Raji (cell line): ENCODE data around the gene NEGR1.

Source experiments
- POLR2A ChIP-seq: IDR thresholded peaks from 2 replicates; pipeline ENCODE4 v1.6.1; 2011; ENCODE audit warnings: low read depth, low read length, control low read depth; ENCODE audit not compliant: insufficient read depth

The NEGR1 gene

DNA sequence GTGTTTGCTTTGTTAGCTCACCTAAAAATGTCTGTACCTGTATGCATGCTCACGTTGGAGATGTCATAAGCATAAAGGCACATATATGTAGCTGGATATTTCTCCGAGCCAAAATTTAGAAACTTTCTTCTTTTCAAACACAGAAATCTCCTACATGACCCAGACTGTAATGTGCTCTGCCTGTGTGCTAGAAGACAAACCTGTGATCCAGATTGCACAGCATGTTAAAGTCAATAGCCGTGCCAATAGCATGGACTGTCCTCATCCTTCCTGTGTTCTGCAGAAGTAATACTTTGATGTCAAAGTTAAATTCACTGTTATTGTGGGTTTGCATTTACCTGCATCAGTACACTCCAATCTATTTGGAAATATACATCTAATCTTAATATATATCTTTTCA, 855.3 kb downstream of the NEGR1 start:
- no peak for TF ChIP-seq POLR2A

DNA sequence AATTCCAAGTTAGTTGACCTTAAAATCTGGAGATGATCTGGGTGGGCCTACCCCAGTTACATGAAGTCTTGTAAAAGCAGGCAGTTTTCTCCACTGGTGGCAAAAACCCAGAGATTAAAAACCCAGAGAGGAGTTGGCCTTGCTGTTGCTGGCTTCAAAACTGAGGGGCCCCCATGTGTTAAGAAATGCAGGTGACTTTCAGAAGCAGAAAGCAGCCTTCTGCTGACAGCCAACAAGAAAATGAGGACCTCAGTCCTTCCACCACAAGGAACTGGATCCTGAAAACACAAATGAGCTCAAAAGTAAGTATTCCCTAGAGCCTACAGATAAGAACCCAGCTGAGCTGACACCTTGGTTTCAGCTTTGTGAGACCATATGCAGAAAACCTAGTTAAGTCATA, 857.8 kb downstream of the NEGR1 start:
- TF ChIP-seq POLR2A, result no peak

DNA sequence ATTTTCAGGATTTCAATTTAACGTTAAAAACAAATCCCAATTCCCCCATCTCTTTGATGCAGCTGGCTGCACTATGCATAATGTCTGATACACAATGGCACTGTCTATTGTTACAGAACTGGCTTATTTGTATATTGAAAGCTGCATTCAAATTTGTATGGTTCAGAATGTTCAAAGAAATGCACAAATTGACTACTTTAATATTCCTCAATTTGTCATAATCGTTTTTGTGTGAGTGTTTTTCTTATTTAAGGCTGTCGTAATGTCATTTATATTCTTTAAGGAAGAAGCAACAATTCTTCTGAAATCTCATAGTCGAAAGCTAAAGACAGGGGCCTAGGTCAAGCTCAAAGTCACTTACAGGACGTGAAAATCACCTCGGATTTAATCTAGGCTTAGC, 860.1 kb downstream of the NEGR1 start:
- no peak for TF ChIP-seq POLR2A

- TF ChIP-seq POLR2A, result no peak
These were observed 864.9 kb downstream of the NEGR1 start for GRCh38 chr1:71417421-71417820.

GRCh38 chr1:71414179-71414578, 868.2 kb downstream of the NEGR1 start:
- no peak for TF ChIP-seq POLR2A

DNA sequence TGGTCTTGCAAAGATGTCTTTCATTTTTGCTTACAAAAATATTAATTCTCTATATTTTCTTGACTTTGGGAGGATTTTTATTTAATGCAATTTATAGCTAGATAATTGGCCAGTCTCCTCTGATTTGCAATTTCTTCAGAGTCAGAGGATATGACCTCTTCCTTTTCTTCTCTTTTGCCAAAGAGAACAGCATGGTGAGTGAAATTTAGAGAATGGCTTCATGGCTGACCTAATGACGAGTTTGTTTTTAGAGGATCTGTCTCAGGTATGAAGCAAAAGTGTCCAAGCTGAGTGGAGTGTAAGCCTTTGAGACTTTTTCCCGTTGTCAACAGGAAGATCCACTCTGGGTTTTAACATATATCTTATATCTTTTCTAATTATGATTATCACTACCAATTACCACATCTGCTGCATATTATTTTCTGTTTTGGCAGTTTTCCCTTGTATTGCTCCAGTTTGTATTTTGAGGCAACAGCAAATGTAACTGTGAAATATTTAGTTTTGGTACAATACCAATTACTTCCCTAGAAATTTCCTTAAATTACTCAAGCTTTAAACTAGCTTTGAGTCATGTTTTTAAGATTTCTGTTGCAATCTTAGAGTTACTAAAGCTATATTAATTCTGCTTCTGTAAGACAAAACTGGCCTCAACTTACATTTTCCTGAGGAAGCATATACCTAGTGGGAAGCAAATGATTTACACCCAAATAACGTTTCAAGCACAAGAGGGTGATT, 868.7 kb downstream of the NEGR1 start:
- no peak for TF ChIP-seq POLR2A

DNA sequence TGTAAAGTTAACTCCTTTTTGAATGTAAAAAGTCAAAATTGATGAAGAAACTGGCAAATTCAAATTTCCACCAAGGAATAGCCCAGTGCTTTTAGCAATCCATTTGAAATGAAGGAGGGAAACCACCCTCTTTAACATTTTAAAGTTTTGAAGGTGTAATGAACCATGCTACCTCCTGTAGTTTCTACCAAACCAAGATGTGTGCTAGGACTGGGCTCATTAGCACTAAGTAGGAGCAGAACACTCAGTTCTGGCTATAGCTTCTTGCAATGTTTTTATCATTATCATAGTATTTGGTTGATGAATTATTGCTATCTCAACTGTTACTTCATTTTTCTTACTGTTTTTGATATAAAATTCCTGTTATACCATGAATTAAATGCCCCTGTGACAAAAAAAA, 882.3 kb downstream of the NEGR1 start:
- TF ChIP-seq POLR2A, result no peak

GRCh38 chr1:71399594-71399993, 882.7 kb downstream of the NEGR1 start:
- TF ChIP-seq POLR2A, result no peak

DNA sequence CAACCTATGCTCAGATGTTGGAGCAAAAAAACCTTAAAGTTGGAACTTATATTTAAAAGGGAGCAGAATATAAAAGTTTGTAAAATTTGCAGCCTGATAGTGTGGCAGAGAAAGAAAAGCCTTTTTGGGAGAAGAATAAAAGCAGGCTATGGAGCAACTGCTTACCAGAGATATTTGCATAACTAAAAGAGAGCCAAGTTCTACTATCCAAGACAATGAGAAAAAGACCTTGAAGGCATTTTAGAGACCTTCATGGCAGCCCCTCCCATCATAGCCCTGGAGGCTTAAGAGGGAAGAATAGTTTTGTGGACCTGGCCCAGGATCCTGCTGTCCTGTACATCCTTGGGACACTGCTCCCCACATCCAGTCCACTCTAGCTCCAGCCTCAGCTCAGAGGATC, 889.0 kb downstream of the NEGR1 start:
- no peak for TF ChIP-seq POLR2A

- no peak for TF ChIP-seq POLR2A
These were observed 891.8 kb downstream of the NEGR1 start for GRCh38 chr1:71390518-71390917.

GRCh38 chr1:71377886-71378285, 904.5 kb downstream of the NEGR1 start:
- TF ChIP-seq POLR2A, result no peak

DNA sequence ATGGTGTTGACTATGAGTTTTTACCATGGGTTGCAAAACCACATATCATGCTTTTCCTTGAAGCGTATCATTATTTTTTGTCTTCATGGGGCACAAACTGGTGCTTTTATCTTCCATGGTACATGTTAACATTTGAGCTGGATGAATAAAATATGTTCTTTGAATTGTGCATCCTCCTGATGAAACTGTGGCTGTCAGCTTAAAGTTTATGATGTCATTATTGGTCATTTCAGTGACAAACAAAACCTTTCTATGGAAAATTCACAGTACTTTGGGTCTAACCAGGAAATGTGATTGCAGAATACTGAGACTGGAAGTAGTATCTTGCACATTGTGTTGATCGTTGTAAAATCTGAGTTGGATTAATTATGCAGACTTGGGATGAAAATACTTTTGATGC, 909.8 kb downstream of the NEGR1 start:
- no peak for TF ChIP-seq POLR2A

DNA sequence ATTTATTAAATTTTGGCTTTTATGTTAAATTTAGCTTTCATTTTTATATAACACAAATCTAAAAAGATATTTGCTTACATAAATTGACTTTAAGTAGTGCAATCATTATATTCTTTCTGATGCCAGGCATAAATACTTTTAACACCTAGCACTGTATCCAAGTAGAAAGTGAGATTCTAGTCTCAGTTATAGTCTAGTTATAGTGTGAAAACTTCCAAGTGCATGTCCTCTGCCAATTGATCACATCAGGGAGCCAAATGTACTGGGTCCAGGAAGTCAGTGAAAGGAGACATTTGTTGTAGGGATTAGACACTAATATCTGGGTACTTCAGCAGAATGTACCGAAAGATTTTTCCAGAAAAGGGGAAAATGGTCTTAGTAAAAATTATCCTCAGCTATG, 910.8 kb downstream of the NEGR1 start:
- no peak for TF ChIP-seq POLR2A

DNA sequence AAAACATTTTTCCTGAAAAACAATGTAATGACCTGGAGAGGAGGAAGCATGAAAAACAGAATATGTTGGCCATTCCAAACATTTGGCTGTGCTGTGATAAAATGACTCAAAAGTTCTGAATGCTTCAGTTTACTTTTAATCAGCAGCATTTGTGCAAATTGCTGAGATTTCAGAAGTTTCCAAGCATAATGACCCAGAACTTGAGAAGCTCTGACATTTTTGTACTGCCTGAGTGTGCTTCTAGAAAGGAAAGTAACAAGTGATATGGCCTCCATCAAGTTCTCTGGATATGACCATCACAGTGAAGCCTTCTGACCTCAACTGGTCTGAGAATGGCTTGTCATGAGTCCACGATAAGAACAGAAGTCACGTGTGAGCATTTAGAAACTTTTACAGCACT, 918.1 kb downstream of the NEGR1 start:
- no peak for TF ChIP-seq POLR2A

GRCh38 chr1:71362691-71363090, 919.6 kb downstream of the NEGR1 start:
- no peak for TF ChIP-seq POLR2A

DNA sequence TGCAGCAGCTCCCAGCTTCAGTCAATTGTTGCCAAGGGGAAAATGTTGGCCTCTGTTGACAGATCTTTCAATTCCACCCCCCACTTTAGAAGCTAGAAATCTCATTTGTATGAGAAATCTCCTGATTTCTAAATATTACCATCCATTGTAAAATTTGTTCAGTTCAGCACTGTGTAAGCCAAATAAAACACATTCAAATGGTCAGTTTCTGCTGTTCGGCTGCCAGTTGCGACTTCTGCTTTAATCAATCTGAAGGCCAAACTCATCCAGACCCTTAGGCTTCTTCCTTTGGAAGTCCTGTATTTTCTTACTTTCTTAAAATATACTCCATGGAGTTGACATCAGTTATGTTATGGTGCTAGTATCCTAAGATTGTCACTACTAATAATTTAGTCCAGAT, 920.3 kb downstream of the NEGR1 start:
- no peak for TF ChIP-seq POLR2A

DNA sequence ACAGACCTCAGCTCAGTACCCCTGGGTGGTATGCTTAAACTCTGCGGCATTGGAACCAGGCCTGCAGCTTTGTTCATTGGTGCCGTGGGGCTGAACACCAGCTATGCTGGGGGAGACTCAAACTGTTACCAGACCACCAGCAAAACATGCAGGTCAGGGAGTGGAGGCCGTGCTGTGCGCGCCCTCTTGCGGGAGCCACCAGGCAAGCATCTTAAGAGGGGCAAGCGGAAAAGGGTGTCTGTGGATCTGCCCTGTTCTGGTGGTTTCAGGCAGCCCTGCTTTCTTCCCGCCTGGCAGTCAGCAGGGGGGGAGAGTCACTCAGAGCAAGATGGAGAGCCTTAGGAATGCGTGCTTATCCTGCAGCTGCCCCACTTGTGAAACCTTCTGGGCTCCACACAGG, 924.6 kb downstream of the NEGR1 start:
- TF ChIP-seq POLR2A, result no peak
